MM.1S (cell line): ENCODE measurements around the gene HIVEP1.
"Not testable (repeated sequence)": the region's sequence is repeated elsewhere in the genome, so short reads cannot be mapped to it uniquely, and the experiment has no call there.

Source experiments
- DNase-seq: peaks from one replicate; pipeline ENCODE4 v3.0.0-alpha.2; 2015
- H2AFZ ChIP-seq: fragments of 300-600 bp; sonication (generic); 2 replicates; pipeline ENCODE4 v1.6.0; 2016; ENCODE audit warnings: antibody characterized with exemption, low read length
- H3F3A ChIP-seq: fragments of 300-600 bp; sonication (generic); 2 replicates; pipeline ENCODE4 v1.6.1; 2016; ENCODE audit warnings: mild to moderate bottlenecking, antibody characterized with exemption, low read length, moderate library complexity, mixed read lengths; ENCODE audit not compliant: insufficient read depth
- H3K27ac ChIP-seq: fragments of 300-600 bp; sonication (generic); 2 replicates; pipeline ENCODE4 v1.5.1; 2016; ENCODE audit warnings: mild to moderate bottlenecking, low read length
- H3K27me3 ChIP-seq: fragments of 300-600 bp; sonication (generic); replicated peaks from 2 replicates; pipeline ENCODE4 v1.6.0; 2016; ENCODE audit warnings: low read length; ENCODE audit not compliant: insufficient read depth
- H3K36me3 ChIP-seq: fragments of 300-600 bp; sonication (generic); replicated peaks from 2 replicates; pipeline ENCODE4 v1.6.1; 2016; ENCODE audit warnings: mild to moderate bottlenecking, low read length, mixed read lengths; ENCODE audit not compliant: insufficient read depth
- H3K4me1 ChIP-seq: fragments of 300-600 bp; sonication (generic); 2 replicates; pipeline ENCODE4 v1.6.1; 2016; ENCODE audit warnings: low read length, mixed read lengths
- H3K4me2 ChIP-seq: fragments of 300-600 bp; sonication (generic); 2 replicates; pipeline ENCODE4 v1.6.0; 2016; ENCODE audit warnings: low read depth, low read length
- H3K4me3 ChIP-seq: fragments of 300-600 bp; sonication (generic); 2 replicates; pipeline ENCODE4 v1.5.1; 2016; ENCODE audit warnings: low read length, mixed read lengths
- H3K79me2 ChIP-seq: fragments of 300-600 bp; sonication (generic); 2 replicates; pipeline ENCODE4 v1.6.1; 2016; ENCODE audit warnings: mixed run types, low read length, mixed read lengths
- H3K9ac ChIP-seq: fragments of 300-600 bp; sonication (generic); 2 replicates; pipeline ENCODE4 v1.6.1; 2016; ENCODE audit warnings: low read length, mixed read lengths
- H3K9me2 ChIP-seq: fragments of 300-600 bp; sonication (generic); replicated peaks from 2 replicates; pipeline ENCODE4 v1.6.1; 2016; ENCODE audit warnings: mild to moderate bottlenecking, low read length, mixed read lengths; ENCODE audit not compliant: insufficient read depth
- H3K9me3 ChIP-seq: fragments of 300-600 bp; sonication (generic); replicated peaks from 2 replicates; pipeline ENCODE4 v1.6.1; 2016; ENCODE audit warnings: mild to moderate bottlenecking, low read length, mixed read lengths; ENCODE audit not compliant: insufficient read depth
- H4K20me1 ChIP-seq: fragments of 300-600 bp; sonication (generic); 2 replicates; pipeline ENCODE4 v1.6.1; 2016; ENCODE audit warnings: mild to moderate bottlenecking, low read length, moderate library complexity, mixed read lengths; ENCODE audit not compliant: insufficient read depth
- CTCF ChIP-seq: fragments of 300-600 bp; sonication (generic); IDR thresholded peaks from 2 replicates; pipeline ENCODE4 v1.5.1; 2016; ENCODE audit warnings: antibody characterized with exemption, low read length, mixed read lengths
- EZH2 ChIP-seq: fragments of 300-600 bp; sonication (generic); optimal IDR thresholded peaks from 2 replicates; pipeline ENCODE3; 2017; ENCODE audit warnings: low read depth, mild to moderate bottlenecking, antibody characterized with exemption, low read length, mixed read lengths
- EZH2phosphoT487 ChIP-seq: fragments of 300-600 bp; sonication (generic); IDR thresholded peaks from 2 replicates; pipeline ENCODE4 v1.6.1; 2018; ENCODE audit warnings: antibody characterized with exemption, low read length

HIVEP1 gene

GRCh38 chr6:12152023-12152970 is 140.2 kb downstream of the HIVEP1 start:
- Histone ChIP-seq H3K4me1 (no peaks in the 10 kb centered on the region), H3K27me3 (no peaks in the 10 kb centered on the region), H3K4me3 (no peak overlapping the region), H3K79me2 (no peaks in the 10 kb centered on the region), H3K9ac (no peak overlapping the region), H3K4me2 (no peak overlapping the region), H3K36me3 (no peaks in the 10 kb centered on the region), H3F3A (no peaks in the 10 kb centered on the region), H4K20me1 (no peaks in the 10 kb centered on the region), H3K9me3 (no peaks in the 10 kb centered on the region), H3K27ac (no peak overlapping the region), H2AFZ (no peak overlapping the region), H3K9me2 (no peaks in the 10 kb centered on the region)
- TF ChIP-seq EZH2phosphoT487 (no peak), CTCF (no peak), EZH2 (no peak)
- no peak for DNase-seq

- H3K9me3 ChIP-seq, H2AFZ ChIP-seq, H3K36me3 ChIP-seq, H3F3A ChIP-seq, H3K9ac ChIP-seq, H3K27ac ChIP-seq, H3K27me3 ChIP-seq, H4K20me1 ChIP-seq, H3K4me2 ChIP-seq, H3K9me2 ChIP-seq, H3K4me3 ChIP-seq, DNase-seq, H3K4me1 ChIP-seq, H3K79me2 ChIP-seq: not testable (repeated sequence)
Measured at GRCh38 chr6:12155769-12156168, 143.7 kb downstream of the HIVEP1 start.

GRCh38 chr6:12158686-12159415 is 146.7 kb downstream of the HIVEP1 start:
- no peaks in the 10 kb centered on the region for H4K20me1 ChIP-seq
- peaks cover 19% of the 10 kb centered on the region; the same call in 1 of the 2 replicates for H3K36me3 ChIP-seq
- no peaks in the 10 kb centered on the region for H3K9me3 ChIP-seq
- no peak overlapping the region for H3K4me3 ChIP-seq
- no peaks in the 10 kb centered on the region for H3K4me1 ChIP-seq
- no peak overlapping the region for H2AFZ ChIP-seq
- no peak overlapping the region for H3K9ac ChIP-seq
- no peaks in the 10 kb centered on the region for H3K9me2 ChIP-seq
- no peaks in the 10 kb centered on the region for H3K27me3 ChIP-seq
- no peak for TF ChIP-seq EZH2phosphoT487
- no peak for TF ChIP-seq CTCF
- TF ChIP-seq EZH2, result no peak
- H3K27ac ChIP-seq, result no peak overlapping the region
- peaks cover 6% of the 10 kb centered on the region; the same call in 1 of the 2 replicates for H3K79me2 ChIP-seq
- no peak overlapping the region for H3K4me2 ChIP-seq
- no peak for DNase-seq
- H3F3A ChIP-seq, result no peaks in the 10 kb centered on the region
